GM23248 (cell line): Measurements from ENCODE around the gene TRIO.

ENCODE experiments used
- EZH2 ChIP-seq: fragments of 200-600 bp; sonication (generic); IDR thresholded peaks from 2 replicates; pipeline ENCODE4 v1.6.1; 2018; ENCODE audit warnings: antibody characterized with exemption, mild to moderate bottlenecking; ENCODE audit not compliant: insufficient read depth, poor library complexity, severe bottlenecking
- EZH2phosphoT487 ChIP-seq: fragments of 200-600 bp; sonication (generic); IDR thresholded peaks from 2 replicates; pipeline ENCODE4 v1.6.1; 2018; ENCODE audit warnings: antibody characterized with exemption, moderate library complexity, mild to moderate bottlenecking, low read depth; ENCODE audit not compliant: insufficient read depth

- TF ChIP-seq EZH2 (no peak), EZH2phosphoT487 (no peak)
These were observed 76.8 kb downstream of the TRIO start for GRCh38 chr5:14219800-14220512.
